HG03558 (cell line): ENCODE data around the gene THRSP.
"Not testable (repeated sequence)": the region's sequence is repeated elsewhere in the genome, so short reads cannot be mapped to it uniquely, and the experiment has no call there.

ENCODE experiments used
- ATAC-seq: cut with Tn5 transposase; IDR thresholded peaks from one replicate; pipeline ENCODE4 v1.9.1; 2021; ENCODE audit warnings: moderate number of reproducible peaks; ENCODE audit not compliant: unreplicated experiment; ENCODE audit errors: extremely low read depth

THRSP gene

DNA sequence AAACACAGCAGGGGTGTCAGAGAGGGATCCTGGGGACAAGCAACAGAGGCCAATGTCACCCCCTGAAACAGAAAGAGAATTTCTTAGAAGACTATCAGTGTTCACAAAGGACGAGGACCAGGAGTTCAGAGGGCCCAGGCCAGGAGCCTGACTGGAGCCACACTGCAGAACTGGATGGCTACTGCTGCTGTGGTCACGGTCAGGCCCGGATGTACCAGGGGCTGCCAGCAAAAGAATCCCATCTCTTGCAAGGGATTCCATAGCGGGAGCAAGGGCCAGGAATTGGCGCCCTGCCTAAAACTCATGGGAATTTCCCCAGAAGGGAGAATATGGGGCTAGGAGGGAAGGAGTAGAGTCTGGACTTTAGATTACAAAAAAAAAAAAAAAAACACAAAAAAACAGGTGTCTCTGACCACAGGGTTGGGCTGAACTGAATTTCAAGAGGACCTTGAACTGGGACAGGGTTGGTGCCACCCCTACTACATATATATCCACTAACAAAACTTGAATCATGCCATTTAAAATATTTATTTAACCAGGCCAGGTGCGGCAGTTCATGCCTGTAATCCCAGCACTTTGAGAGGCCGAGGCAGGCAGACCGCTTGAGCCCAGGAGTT lies 24.9 kb upstream of the THRSP start:
- no peak for ATAC-seq

- no peak for ATAC-seq
Measured at GRCh38 chr11:78039391-78039918, 24.2 kb upstream of the THRSP start.

DNA sequence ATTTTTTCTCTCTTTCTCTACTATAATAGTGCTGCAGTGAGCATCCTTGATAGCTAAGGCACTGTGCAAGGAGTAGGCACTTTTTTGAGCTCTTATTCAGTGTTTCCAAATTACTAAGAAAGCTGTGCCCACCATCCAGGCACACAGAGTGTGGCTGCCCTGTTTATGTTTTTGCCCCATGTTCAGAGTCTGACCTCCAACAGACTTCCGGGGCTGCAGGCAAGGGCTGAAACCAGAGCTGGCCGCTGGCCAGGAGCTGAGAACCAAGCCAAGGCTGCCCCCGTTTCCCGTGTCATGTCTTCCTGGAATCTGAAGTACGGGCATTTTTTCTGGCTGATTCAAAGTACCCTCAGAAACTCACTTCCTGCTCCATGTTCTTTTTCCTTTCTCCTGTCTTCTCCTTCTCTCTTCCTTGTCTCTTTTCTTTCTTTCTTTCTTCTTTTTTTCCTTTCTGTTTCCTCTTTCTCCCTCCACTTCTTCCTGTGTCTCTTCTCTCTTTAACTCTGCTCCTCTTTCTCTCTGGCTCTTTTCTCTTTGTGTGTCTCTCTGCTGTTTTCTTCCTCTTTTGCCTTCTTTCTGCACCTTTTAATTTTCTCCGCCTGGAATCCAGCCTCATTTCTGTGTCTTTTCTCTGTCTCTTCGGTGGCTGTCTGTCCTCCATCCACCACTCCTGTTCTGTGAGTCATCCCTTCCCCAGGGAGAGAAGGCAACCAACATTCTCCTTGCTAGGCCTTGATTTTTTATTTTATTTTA lies 23.6 kb upstream of the THRSP start:
- peak; percentile 46 for ATAC-seq

GRCh38 chr11:78040691-78041379 lies 22.8 kb upstream of the THRSP start:
- no peak for ATAC-seq

- not testable (repeated sequence) for ATAC-seq
Measured at GRCh38 chr11:78041380-78041719, 22.3 kb upstream of the THRSP start.

GRCh38 chr11:78041843-78042440 lies 21.7 kb upstream of the THRSP start:
- no peak for ATAC-seq

GRCh38 chr11:78044706-78045105 lies 19.0 kb upstream of the THRSP start:
- no peak for ATAC-seq

DNA sequence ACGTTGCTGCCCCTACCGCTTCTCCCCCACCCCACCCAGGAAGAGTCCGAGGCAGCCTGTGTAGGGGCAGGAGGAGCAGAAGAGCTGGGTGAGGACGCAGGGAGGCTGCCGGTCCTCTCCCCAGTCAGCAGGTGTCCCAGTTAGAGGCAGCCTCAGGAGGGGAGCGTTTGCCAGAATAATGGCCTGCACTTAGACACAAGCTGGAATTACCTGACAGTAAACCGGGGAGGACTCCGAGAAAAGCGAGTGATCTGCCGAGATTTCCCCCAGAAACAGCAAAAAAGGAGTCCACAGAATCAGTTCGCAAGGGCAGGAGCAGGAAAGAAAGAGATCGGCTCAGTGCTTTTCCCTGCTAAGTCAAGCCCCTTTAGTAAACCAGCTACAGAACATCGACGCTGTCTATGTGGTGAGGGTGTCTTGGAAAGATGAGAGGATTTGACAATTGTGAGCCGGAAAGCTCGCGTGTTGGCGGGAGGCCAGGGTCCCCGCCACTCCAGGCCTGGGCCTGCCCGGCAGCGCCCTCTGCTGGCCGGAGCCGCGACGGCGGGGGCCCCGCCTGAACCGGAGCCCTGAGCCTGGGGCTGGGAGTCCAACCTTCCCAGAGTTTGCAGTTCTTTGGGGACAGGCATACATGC lies 17.7 kb upstream of the THRSP start:
- peak; percentile 46 for ATAC-seq

- no peak for ATAC-seq
Measured at GRCh38 chr11:78046486-78046854, 17.2 kb upstream of the THRSP start.

DNA sequence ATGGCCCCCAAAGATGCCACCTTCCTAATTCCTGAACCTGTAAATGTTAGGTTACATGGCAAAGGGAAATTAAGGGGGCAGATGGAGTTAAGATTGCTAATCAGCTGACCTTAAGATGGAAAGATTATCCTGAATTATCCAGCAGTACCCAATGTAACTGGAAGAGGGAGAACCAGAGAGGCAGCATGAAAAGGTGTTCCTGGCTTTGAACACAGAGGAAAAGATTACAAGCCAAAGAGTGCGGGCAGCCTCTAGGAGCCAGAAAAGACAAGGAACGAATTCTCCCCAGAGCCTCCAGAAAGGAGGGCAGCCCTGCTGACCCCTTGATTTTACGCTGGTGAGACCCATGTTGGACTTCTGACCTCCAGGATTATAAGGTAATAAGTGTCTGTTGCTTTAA lies 15.1 kb upstream of the THRSP start:
- no peak for ATAC-seq

DNA sequence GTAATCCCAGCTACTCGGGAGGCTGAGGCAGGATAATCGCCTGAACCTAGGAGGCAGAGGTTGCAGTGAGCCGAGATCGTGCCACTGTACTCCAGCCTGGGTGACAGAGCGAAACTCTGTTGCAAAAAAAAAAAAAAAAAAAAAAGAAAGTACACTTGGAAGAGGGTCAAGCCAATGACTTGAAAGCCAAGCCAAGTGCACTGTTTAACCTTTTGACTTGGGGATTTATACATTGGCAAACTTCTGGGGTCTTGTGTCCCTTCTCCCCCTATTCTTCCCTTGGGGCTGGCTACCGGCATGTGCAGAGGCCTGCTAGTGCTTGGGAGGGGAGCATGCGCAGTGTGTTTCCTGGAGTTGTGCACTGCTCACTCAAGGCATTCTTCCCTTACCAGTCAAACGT lies 14.3 kb upstream of the THRSP start:
- no peak for ATAC-seq

DNA sequence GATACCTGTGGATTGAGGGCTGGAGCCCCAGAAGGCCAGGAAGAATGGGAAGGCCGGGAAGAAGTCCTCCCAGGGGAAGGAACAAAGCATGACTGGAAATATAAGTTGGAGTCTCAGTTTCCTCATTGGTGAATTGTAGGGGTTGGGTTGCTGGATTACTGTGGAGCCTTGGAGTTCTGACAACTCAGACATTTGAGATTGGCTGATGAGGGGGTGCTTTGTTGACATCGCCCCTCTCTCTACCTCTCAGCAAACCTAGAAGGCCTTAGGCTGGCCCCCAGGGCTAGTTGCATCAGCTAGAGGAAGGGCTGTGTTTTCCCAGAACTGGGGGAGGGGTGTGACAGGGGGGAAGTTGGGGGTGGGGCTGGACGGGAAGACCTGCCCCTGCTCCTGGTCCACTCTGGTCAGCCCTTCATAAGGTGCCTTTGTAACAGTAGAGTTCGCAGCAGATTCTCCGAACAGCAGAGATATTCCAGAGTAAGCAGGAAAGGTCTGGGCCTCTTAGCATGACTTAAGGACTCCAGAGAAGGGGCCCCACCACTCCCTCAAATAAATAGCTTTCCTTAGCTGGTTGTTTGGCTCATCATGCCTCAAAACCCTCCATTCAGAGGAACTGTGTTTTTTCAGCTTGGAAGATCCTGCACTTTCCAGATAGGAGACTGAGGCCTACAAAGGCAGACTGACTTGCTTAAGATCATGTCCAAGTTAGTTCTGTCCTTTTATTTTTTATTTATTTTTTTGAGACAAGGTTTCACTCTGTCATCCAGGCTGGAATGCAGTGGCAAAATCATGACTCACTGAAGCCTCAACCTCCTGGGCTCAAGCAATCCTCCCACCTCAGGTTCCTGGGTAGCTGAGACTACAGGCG lies 12.5 kb upstream of the THRSP start:
- ATAC-seq = no peak

DNA sequence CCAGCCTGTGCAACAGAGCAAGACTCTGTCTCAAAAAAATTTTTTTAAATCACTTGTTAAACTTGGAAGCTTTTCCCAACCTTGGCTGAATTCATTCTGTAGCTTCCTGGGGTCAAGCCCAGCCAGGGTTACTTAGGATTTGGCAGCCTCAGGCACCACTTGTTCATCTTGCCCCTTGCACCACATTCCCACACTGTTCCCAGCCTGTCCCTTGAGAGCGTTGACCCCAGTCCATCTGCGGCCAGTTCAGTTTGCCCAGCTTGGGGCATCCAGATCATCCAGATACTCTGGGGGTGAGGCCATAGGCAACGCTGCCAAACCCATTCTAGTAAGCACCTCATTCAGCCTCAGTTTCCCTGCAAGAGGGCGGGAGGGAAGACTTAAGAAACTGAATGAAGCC lies 8.7 kb upstream of the THRSP start:
- no peak for ATAC-seq

- ATAC-seq = no peak
Measured at GRCh38 chr11:78056093-78056492, 7.6 kb upstream of the THRSP start.

- no peak for ATAC-seq
Measured at GRCh38 chr11:78057462-78058055, 6.1 kb upstream of the THRSP start.

- not testable (repeated sequence) for ATAC-seq
Measured at GRCh38 chr11:78059749-78060328, 3.8 kb upstream of the THRSP start.

GRCh38 chr11:78060533-78060932 lies 3.1 kb upstream of the THRSP start:
- no peak for ATAC-seq

DNA sequence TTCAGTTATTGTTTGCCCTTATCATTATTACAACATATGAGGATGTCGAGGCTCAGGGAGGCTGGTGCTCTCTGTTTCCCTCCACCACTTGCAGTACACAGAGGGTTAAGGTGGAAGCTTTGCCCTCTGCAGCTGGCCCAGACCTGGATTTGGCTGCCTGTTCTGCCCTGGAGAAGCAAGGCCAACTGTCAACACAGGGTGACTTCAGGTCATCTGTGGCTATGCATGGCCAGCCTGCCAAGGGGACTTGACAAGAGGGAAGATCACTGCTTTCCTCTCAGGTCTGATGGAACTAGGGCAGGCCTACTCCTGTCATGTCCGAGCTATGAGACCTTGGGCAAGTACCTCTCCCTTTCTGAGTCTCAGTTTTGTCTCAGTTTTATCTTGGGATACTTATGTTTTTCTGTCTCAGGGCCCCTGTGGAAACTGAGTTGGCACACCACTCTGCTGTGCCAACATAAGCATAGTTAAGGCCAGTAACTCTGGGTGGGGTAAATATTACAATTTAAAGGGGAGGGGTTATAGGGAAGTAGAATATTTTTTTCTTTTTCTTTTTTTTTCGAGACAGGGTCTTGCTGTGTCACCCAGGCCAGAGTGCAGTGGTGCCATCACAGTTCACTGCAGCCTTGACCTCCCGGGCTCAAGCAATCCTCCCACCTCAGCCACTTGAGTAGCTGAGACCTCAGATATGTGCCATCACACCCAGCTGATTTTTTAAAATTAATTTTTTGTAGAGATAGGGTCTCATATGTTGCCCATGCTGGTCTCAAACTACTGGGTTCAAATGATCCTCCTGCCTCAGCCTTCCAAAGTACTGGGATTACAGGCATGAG lies 2.4 kb upstream of the THRSP start:
- no peak for ATAC-seq
